Uterus (tissue), 4 donors: ENCODE data around the gene ACP3. TPM values are rescaled to one million over a fixed set of nuclear protein-coding genes. Genes with fewer than 3 reads are reported as not detected.
"Not testable (repeated sequence)": the region's sequence is repeated elsewhere in the genome, so short reads cannot be mapped to it uniquely, and the experiment has no call there.

ENCODE experiments used
- DNase-seq, 2 donors: peaks; one replicate each; pipeline ENCODE4 v3.0.0-alpha.2; 2019 to 2020
- H3K27ac ChIP-seq, 2 donors: fragments of 200-600 bp; sonication (generic); 1 replicate in 1 of 2; 2 replicates in 1 of 2; pipeline ENCODE4 v1.5.1; 2016 to 2018
- H3K27me3 ChIP-seq, 2 donors: fragments of 200-600 bp; sonication (generic); one replicate each; pipeline ENCODE4 v1.5.1; 2018 to 2019; ENCODE audit warnings: control low read depth in 1 of 2
- H3K36me3 ChIP-seq, 2 donors: fragments of 200-600 bp; sonication (generic); one replicate each; pipeline ENCODE4 v1.5.1; 2019; ENCODE audit warnings: control low read depth in 1 of 2
- H3K4me1 ChIP-seq, 2 donors: fragments of 200-600 bp; sonication (generic); one replicate each; pipeline ENCODE4 v1.5.1; 2018 to 2019; ENCODE audit warnings: control low read depth in 1 of 2
- H3K4me3 ChIP-seq, 2 donors: fragments of 200-600 bp; sonication (generic); 1 replicate in 1 of 2; 2 replicates in 1 of 2; pipeline ENCODE4 v1.5.1; 2018 to 2019; ENCODE audit warnings: mild to moderate bottlenecking in 1 of 2
- H3K9me3 ChIP-seq, 2 donors: fragments of 200-600 bp; sonication (generic); one replicate each; pipeline ENCODE4 v1.5.1; 2019; ENCODE audit warnings: control low read depth in 1 of 2
- POLR2A ChIP-seq, 2 donors: fragments of 450-650 bp; IDR thresholded peaks; one replicate each; pipeline ENCODE4 v1.6.1; 2016; ENCODE audit warnings: antibody characterized with exemption in 2 of 2, mild to moderate bottlenecking in 1 of 2, moderate library complexity in 1 of 2
- intact Hi-C: fragments of 100-400 bp; cut with DNase I; formaldehyde crosslinking; loops from one replicate; pipeline ENCODE4 v1.15.1; 2023; ENCODE audit warnings: low total_unique reads
- total RNA-seq, 4 donors: library from RNA; depleted of rRNA in 3 of 4; stranded (reverse); fragments of >200 nt in 3 of 4; gene quantifications; one replicate each; pipeline versions ENCODE4 v1.1.0 to v1.2.4, GENCODE V29; 2014 to 2023
- TF ChIP-seq, protein P1 (sequence below), 4 experiments: fragments of 200-600 bp in 2 of 4; fragments of 450-650 bp in 2 of 4; sonication (generic) in 2 of 4; IDR thresholded peaks; one replicate each; pipeline ENCODE4 v1.5.1; 2016 to 2019; ENCODE audit warnings: antibody characterized with exemption in 4 of 4, mild to moderate bottlenecking in 2 of 4, moderate library complexity in 1 of 4
- donor health status: DM: yes; HTN: yes; CAD: no.

ACP3 gene
- total RNA-seq, 4 donors from 2014 or later: 1.4 to 5.6 TPM; not detected in 2

DNA sequence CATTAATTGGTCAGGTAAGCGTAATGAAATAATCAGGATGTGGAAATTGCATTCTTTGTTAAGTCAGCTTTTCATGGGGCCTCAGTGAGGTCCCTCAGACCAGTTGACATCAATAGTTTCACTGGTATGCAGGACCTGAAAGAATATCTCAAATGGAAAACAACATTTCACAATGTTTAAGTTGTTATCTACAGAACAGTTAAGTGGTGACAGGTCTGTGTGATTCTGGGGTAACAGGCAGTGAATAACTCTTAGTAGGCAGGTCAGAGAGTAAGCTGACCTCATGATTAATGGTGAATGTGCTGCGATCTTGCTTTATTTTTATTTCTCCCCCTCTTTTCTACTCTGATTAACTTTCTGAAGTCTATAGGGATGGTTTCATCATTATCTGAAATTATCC is 28.9 kb upstream of the ACP3 start:
- H3K27me3 ChIP-seq: no peaks in the 10 kb centered on the region
- no peaks in the 10 kb centered on the region for H3K9me3 ChIP-seq
- intact Hi-C loops: no loop called here
- no peak for DNase-seq
- no peak overlapping the region for H3K4me3 ChIP-seq
- TF ChIP-seq, protein P1, sequence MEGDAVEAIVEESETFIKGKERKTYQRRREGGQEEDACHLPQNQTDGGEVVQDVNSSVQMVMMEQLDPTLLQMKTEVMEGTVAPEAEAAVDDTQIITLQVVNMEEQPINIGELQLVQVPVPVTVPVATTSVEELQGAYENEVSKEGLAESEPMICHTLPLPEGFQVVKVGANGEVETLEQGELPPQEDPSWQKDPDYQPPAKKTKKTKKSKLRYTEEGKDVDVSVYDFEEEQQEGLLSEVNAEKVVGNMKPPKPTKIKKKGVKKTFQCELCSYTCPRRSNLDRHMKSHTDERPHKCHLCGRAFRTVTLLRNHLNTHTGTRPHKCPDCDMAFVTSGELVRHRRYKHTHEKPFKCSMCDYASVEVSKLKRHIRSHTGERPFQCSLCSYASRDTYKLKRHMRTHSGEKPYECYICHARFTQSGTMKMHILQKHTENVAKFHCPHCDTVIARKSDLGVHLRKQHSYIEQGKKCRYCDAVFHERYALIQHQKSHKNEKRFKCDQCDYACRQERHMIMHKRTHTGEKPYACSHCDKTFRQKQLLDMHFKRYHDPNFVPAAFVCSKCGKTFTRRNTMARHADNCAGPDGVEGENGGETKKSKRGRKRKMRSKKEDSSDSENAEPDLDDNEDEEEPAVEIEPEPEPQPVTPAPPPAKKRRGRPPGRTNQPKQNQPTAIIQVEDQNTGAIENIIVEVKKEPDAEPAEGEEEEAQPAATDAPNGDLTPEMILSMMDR (IDR thresholded peaks at IDR 0.05): no peak
- no peak for TF ChIP-seq POLR2A (IDR thresholded peaks at IDR 0.05)
- no peaks in the 10 kb centered on the region for H3K36me3 ChIP-seq
- H3K4me1 ChIP-seq: no peaks in the 10 kb centered on the region
- no peak overlapping the region for H3K27ac ChIP-seq

DNA sequence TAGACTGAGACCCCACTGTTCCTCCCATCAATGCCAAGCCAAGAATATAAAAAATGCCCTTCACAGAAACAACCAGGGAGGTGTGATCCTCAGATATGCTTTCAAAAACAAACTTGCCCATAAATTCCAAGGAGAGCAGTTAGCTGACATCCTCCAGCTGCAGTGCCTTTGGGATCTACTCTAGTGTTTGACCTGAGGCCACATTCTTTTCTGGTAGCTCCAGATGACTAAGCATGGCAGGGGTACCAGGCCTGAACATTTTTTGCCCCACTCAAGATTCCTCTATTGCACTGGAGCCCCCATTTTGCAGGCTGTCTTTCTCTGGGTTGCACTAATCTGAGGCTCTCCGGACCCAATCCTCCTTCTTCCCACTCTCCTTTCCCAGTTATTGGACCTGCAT is 27.9 kb upstream of the ACP3 start:
- no peak for DNase-seq
- intact Hi-C loops: no loop called here
- Histone ChIP-seq H3K27me3 (no peaks in the 10 kb centered on the region), H3K9me3 (no peaks in the 10 kb centered on the region), H3K27ac (no peak overlapping the region), H3K4me1 (no peaks in the 10 kb centered on the region), H3K4me3 (no peak overlapping the region), H3K36me3 (no peaks in the 10 kb centered on the region)
- TF ChIP-seq, protein P1 (IDR thresholded peaks at IDR 0.05): no peak
- no peak for TF ChIP-seq POLR2A (IDR thresholded peaks at IDR 0.05)

DNA sequence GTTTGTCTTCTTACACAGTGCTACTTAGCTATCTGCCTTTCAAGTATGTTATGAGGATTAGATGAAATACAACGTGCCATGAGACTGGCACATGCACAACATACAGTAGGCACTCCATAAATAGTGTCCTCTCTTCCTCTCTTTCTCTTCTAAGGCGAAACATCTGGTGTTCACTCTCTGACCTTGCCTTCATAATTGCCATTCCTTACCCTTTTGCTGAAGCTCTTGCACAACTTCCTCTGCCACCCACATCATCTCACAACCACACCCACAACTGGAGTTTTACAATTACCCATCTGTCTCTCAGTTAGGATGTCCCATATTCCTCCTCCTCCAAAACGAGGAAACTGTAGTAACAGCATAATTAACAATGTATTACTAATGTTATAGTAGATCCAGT is 26.4 kb upstream of the ACP3 start:
- TF ChIP-seq, protein P1 (IDR thresholded peaks at IDR 0.05): no peak
- no peak for TF ChIP-seq POLR2A (IDR thresholded peaks at IDR 0.05)
- Histone ChIP-seq H3K27me3 (no peaks in the 10 kb centered on the region), H3K36me3 (no peaks in the 10 kb centered on the region), H3K27ac (no peak overlapping the region), H3K9me3 (no peaks in the 10 kb centered on the region), H3K4me1 (no peaks in the 10 kb centered on the region), H3K4me3 (no peak overlapping the region)
- DNase-seq: no peak
- intact Hi-C loops: no loop called here

DNA sequence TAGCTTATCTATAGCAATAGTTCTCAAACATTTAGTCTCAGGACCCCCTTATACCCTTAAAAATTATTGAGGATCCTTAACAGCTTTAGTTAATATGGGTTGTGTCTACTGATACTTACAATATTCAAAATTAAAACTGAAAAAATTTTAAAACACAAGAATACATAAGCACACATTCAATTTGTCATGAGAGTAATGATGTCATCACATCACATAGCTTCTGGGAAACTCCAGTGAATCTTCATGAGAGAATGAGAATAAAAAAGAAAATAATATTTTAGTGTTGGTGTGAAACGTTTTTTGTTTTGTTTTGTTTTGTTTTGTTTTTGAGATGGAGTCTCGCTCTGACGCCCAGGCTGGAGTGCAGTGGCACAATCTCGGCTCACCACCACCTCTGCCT is 25.2 kb upstream of the ACP3 start:
- no peaks in the 10 kb centered on the region for H3K9me3 ChIP-seq
- H3K36me3 ChIP-seq: no peaks in the 10 kb centered on the region
- no peak for DNase-seq
- no peak overlapping the region for H3K4me3 ChIP-seq
- H3K27me3 ChIP-seq: no peaks in the 10 kb centered on the region
- intact Hi-C loops: no loop called here
- no peaks in the 10 kb centered on the region for H3K4me1 ChIP-seq
- TF ChIP-seq, protein P1 (IDR thresholded peaks at IDR 0.05): no peak
- TF ChIP-seq POLR2A (IDR thresholded peaks at IDR 0.05): no peak
- no peak overlapping the region for H3K27ac ChIP-seq

DNA sequence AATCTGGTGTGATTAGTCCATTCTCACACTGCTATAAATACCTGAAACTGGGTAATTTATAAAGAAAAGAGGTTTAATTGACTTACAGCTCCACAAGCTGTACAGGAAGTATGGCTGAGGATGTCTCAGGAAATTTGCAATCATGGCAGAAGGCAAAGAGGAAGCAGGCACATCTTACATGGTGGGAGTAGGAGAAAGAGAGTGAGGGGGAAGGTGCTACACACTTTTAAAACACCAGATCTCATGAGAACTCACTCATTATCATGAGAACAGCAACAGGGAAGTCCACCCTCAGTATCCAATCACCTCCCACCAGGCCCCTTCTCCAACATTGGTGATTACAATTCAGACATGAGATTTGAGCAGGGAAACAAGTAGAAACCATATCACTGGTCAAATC is 24.0 kb upstream of the ACP3 start:
- no peak for TF ChIP-seq POLR2A (IDR thresholded peaks at IDR 0.05)
- intact Hi-C loops: no loop called here
- no peaks in the 10 kb centered on the region for H3K4me1 ChIP-seq
- no peaks in the 10 kb centered on the region for H3K9me3 ChIP-seq
- DNase-seq: no peak
- H3K4me3 ChIP-seq: no peak overlapping the region
- H3K27ac ChIP-seq: no peak overlapping the region
- no peaks in the 10 kb centered on the region for H3K36me3 ChIP-seq
- no peaks in the 10 kb centered on the region for H3K27me3 ChIP-seq

DNA sequence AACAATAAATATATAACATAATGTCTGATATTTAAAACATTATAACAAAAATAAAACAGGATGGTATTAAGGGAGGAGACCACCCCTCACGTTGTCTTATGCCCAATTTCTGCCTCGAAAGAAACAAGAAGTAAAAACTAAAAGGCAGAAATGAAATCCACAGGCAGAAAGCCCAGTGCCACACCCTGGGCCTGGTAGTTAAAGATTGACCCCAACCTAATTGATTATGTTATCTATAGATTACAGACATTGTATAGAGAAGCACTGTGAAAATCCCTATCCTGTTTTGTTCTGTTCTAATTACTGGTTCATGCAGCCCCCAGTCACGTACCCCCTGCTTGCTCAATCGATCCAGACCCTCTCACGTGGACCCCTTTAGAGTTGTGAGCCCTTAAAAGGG is 22.3 kb upstream of the ACP3 start:
- no peaks in the 10 kb centered on the region for H3K9me3 ChIP-seq
- no peaks in the 10 kb centered on the region for H3K4me1 ChIP-seq
- no peak overlapping the region for H3K4me3 ChIP-seq
- no peak for TF ChIP-seq POLR2A (IDR thresholded peaks at IDR 0.05)
- TF ChIP-seq, protein P1 (IDR thresholded peaks at IDR 0.05): no peak
- H3K36me3 ChIP-seq: no peaks in the 10 kb centered on the region
- H3K27me3 ChIP-seq: no peaks in the 10 kb centered on the region
- DNase-seq: no peak
- intact Hi-C loops: no loop called here
- H3K27ac ChIP-seq: no peak overlapping the region

DNA sequence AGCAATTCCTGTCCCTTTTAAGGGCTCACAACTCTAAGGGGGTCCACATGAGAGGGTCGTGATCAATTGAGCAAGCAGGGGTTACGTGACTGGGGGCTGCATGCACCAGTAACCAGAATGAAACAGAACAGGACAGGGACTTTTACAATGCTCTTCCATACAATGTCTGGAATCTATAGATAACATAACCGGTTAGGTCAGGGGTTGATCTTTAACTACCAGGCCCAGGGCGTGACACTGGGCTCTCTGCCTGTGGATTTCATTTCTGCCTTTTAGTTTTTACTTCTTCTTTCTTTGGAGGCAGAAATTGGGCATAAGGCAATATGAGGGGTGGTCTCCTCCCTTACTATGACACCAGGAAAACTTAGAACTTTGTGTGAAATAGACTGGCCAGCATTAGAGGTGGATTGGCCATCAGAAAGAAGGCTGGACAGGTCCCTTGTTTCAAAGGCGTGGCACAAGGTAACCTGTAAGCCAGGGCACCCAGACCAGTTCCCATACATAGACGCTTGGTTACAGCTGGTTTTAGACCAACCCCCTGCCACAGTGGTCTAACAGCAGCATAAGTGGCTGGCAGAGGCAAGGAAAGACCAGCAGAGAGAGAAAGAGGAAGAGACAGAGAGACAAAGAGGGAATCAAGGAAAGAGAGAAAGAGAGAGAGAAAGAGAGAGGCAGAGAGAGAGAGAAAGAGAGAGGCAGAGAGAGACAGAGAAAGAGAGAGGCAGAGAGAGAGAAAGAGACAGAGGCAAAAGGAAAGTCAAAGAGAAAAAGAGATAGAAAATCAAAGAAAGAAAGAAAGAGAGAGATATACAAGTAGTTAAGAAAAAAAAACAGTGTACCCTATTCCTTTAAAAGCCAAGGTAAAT is 13.6 kb upstream of the ACP3 start:
- DNase-seq, H3K9me3 ChIP-seq, H3K27me3 ChIP-seq, H3K36me3 ChIP-seq, H3K27ac ChIP-seq, H3K4me1 ChIP-seq, H3K4me3 ChIP-seq, intact Hi-C loops: not testable (repeated sequence)

DNA sequence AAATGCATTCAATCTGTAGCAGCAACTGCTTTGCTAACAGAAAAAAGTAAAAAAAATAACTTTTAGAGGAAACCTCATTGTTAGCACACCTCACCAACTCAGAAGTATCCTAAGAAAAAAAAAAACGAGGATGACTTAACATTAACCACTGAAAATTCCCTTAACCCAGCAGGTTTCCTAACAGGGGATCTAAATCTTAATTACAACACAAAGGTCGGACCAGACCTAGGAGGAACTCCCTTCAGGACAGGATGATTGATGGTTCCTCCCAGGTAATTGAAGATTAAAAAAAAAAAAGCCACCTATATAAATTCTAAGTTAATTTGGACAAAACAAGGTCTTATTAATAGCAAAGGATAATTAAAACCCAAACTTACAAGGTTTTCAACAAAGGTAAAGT is 12.9 kb upstream of the ACP3 start:
- H3K4me1 ChIP-seq, H3K9me3 ChIP-seq, intact Hi-C loops, H3K36me3 ChIP-seq, H3K27me3 ChIP-seq, H3K4me3 ChIP-seq, H3K27ac ChIP-seq, DNase-seq: not testable (repeated sequence)
